ENCODE results near the gene FAM240A. TPM values are rescaled to one million over a fixed set of nuclear protein-coding genes. Genes with fewer than 3 reads are reported as not detected.

FAM240A gene
- total and polyA plus RNA-seq, 2 donors from 2014 or later = 0.44 TPM; not detected in 1

- intact Hi-C loops (cut with DNase I) = no loop called here
- Histone ChIP-seq H3K9ac (ENCODE audit: low read length in 3 of 3) (no peak overlapping the region), H3K4me3 (ENCODE audit: low read length in 3 of 3) (no peak overlapping the region), H3K9me3 (ENCODE audit: control insufficient read depth in 2 of 3, insufficient read depth in 1 of 3, low read length in 3 of 3) (peaks cover 0 to 2% (median 0%) of the 10 kb centered on the region in 3 donors), H3K27ac (ENCODE audit: low read depth in 2 of 2, low read length in 2 of 2) (no peak overlapping the region), H3K36me3 (ENCODE audit: control insufficient read depth in 2 of 3, insufficient read depth in 3 of 3, low read length in 3 of 3) (no peaks in the 10 kb centered on the region), H3K27me3 (ENCODE audit: control insufficient read depth, insufficient read depth, low read length) (no peaks in the 10 kb centered on the region), H3K4me1 (ENCODE audit: control insufficient read depth in 2 of 3, insufficient read depth in 2 of 3, low read depth in 1 of 3, low read length in 3 of 3) (peaks cover 0 to 5% (median 0%) of the 10 kb centered on the region in 3 donors)
- DNase-seq (no peak), FAIRE-seq (no peak)
- TF ChIP-seq, protein P1, sequence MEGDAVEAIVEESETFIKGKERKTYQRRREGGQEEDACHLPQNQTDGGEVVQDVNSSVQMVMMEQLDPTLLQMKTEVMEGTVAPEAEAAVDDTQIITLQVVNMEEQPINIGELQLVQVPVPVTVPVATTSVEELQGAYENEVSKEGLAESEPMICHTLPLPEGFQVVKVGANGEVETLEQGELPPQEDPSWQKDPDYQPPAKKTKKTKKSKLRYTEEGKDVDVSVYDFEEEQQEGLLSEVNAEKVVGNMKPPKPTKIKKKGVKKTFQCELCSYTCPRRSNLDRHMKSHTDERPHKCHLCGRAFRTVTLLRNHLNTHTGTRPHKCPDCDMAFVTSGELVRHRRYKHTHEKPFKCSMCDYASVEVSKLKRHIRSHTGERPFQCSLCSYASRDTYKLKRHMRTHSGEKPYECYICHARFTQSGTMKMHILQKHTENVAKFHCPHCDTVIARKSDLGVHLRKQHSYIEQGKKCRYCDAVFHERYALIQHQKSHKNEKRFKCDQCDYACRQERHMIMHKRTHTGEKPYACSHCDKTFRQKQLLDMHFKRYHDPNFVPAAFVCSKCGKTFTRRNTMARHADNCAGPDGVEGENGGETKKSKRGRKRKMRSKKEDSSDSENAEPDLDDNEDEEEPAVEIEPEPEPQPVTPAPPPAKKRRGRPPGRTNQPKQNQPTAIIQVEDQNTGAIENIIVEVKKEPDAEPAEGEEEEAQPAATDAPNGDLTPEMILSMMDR (IDR thresholded peaks at IDR 0.05; ENCODE audit: borderline replicate concordance, extremely low read depth, insufficient read depth) = no peak
Measured at GRCh38 chr3:46634856-46635255, 22.5 kb downstream of the FAM240A start.

GRCh38 chr3:46639221-46639620 is 26.9 kb downstream of the FAM240A start:
- H3K27ac ChIP-seq (ENCODE audit: low read depth in 2 of 2, low read length in 2 of 2) = no peak overlapping the region
- intact Hi-C loops (cut with DNase I) = no loop called here
- H3K4me1 ChIP-seq (ENCODE audit: control insufficient read depth in 2 of 3, insufficient read depth in 2 of 3, low read depth in 1 of 3, low read length in 3 of 3) = no peaks in the 10 kb centered on the region
- no peak for DNase-seq
- H3K27me3 ChIP-seq (ENCODE audit: control insufficient read depth, insufficient read depth, low read length) = no peaks in the 10 kb centered on the region
- no peak overlapping the region for H3K9ac ChIP-seq (ENCODE audit: low read length in 3 of 3)
- TF ChIP-seq, protein P1 (IDR thresholded peaks at IDR 0.05; ENCODE audit: borderline replicate concordance, extremely low read depth, insufficient read depth) = no peak
- H3K9me3 ChIP-seq (ENCODE audit: control insufficient read depth in 2 of 3, insufficient read depth in 1 of 3, low read length in 3 of 3) = peaks cover 0 to 2% (median 0%) of the 10 kb centered on the region in 3 donors
- no peak overlapping the region for H3K4me3 ChIP-seq (ENCODE audit: low read length in 3 of 3)
- no peak for FAIRE-seq
- no peaks in the 10 kb centered on the region for H3K36me3 ChIP-seq (ENCODE audit: control insufficient read depth in 2 of 3, insufficient read depth in 3 of 3, low read length in 3 of 3)

DNA sequence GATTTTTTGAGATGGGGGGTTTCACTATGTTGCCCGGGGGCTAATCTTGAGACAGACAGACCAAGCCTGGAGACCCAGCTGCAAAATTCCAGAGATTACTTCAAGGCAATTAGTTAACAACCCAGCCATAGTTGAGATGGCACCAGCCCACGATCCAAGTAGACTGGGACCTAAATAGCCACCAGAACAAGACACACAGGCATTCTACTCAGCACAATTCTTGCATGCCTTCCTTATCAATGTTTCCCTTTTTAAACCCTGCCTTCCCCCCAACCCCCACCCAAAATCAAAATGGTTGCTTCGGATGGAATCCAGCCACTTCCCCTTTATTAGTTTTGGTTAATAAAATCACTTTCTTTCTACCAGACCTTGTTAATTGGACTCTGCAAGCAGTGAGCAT is 28.6 kb downstream of the FAM240A start:
- Histone ChIP-seq H3K4me3 (ENCODE audit: low read length in 3 of 3) (no peak overlapping the region), H3K27ac (ENCODE audit: low read depth in 2 of 2, low read length in 2 of 2) (no peak overlapping the region), H3K27me3 (ENCODE audit: control insufficient read depth, insufficient read depth, low read length) (no peaks in the 10 kb centered on the region), H3K4me1 (ENCODE audit: control insufficient read depth in 2 of 3, insufficient read depth in 2 of 3, low read depth in 1 of 3, low read length in 3 of 3) (no peaks in the 10 kb centered on the region), H3K9ac (ENCODE audit: low read length in 3 of 3) (no peak overlapping the region), H3K9me3 (ENCODE audit: control insufficient read depth in 2 of 3, insufficient read depth in 1 of 3, low read length in 3 of 3) (peaks cover 0 to 2% (median 0%) of the 10 kb centered on the region in 3 donors), H3K36me3 (ENCODE audit: control insufficient read depth in 2 of 3, insufficient read depth in 3 of 3, low read length in 3 of 3) (no peaks in the 10 kb centered on the region)
- DNase-seq = no peak
- TF ChIP-seq, protein P1 (IDR thresholded peaks at IDR 0.05; ENCODE audit: borderline replicate concordance, extremely low read depth, insufficient read depth) = no peak
- FAIRE-seq = no peak
- intact Hi-C loops (cut with DNase I) = no loop called here

DNA sequence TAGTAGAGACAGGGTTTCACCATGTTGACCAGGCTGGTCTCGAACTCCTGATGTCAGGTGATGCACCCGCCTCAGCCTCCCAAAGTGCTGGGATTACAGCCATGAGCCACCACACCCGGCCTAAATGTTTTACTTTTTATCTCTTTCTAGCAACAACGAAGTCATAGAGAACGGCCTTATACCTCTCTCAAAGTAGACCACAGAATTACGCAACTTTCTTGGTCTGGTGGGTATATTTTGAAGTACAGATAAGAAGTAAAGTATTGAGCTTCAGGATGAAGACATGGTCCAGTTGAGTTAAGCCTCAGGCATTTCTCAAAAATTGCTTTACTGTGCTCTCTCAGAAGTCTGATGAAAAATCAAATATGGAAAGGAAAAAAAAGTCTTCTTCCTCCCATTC is 30.6 kb downstream of the FAM240A start:
- H3K9ac ChIP-seq (ENCODE audit: low read length in 3 of 3) = no peak overlapping the region
- H3K36me3 ChIP-seq (ENCODE audit: control insufficient read depth in 2 of 3, insufficient read depth in 3 of 3, low read length in 3 of 3) = no peaks in the 10 kb centered on the region
- H3K9me3 ChIP-seq (ENCODE audit: control insufficient read depth in 2 of 3, insufficient read depth in 1 of 3, low read length in 3 of 3) = peaks cover 0 to 2% (median 0%) of the 10 kb centered on the region in 3 donors
- DNase-seq (no peak), FAIRE-seq (no peak)
- no peak overlapping the region for H3K27ac ChIP-seq (ENCODE audit: low read depth in 2 of 2, low read length in 2 of 2)
- no peaks in the 10 kb centered on the region for H3K4me1 ChIP-seq (ENCODE audit: control insufficient read depth in 2 of 3, insufficient read depth in 2 of 3, low read depth in 1 of 3, low read length in 3 of 3)
- intact Hi-C loops (cut with DNase I) = no loop called here
- H3K4me3 ChIP-seq (ENCODE audit: low read length in 3 of 3) = no peak overlapping the region
- TF ChIP-seq, protein P1 (IDR thresholded peaks at IDR 0.05; ENCODE audit: borderline replicate concordance, extremely low read depth, insufficient read depth) = no peak
- H3K27me3 ChIP-seq (ENCODE audit: control insufficient read depth, insufficient read depth, low read length) = no peaks in the 10 kb centered on the region
